Ishikawa (cell line): ENCODE measurements around the gene TMEM222.

ENCODE experiments used
- CEBPB ChIP-seq: IDR thresholded peaks from 2 replicates; pipeline ENCODE4 v1.6.1; 2012
- CREB1 ChIP-seq: IDR thresholded peaks from 2 replicates; pipeline ENCODE4 v1.6.1; 2012; ENCODE audit warnings: low read depth
- EGR1 ChIP-seq: IDR thresholded peaks from 2 replicates; pipeline ENCODE4 v1.6.1; 2012
- EP300 ChIP-seq: IDR thresholded peaks from 2 replicates; pipeline ENCODE4 v1.6.1; 2012; ENCODE audit warnings: borderline replicate concordance
- NFIC ChIP-seq: IDR thresholded peaks from 2 replicates; pipeline ENCODE4 v1.6.1; 2012
- RAD21 ChIP-seq: IDR thresholded peaks from 2 replicates; pipeline ENCODE4 v1.6.1; 2012; ENCODE audit warnings: low read depth
- TAF1 ChIP-seq: IDR thresholded peaks from 2 replicates; pipeline ENCODE4 v1.6.1; 2012; ENCODE audit warnings: low read depth, mild to moderate bottlenecking
- YY1 ChIP-seq: IDR thresholded peaks from 2 replicates; pipeline ENCODE4 v1.6.1; 2012; ENCODE audit warnings: low read depth
- ZBTB7A ChIP-seq: IDR thresholded peaks from 2 replicates; pipeline ENCODE4 v1.6.1; 2012; ENCODE audit warnings: low read depth
- TF ChIP-seq, protein P1 (sequence below): IDR thresholded peaks from 2 replicates; pipeline ENCODE4 v1.6.1; 2012
- TF ChIP-seq, protein P2 (sequence below): IDR thresholded peaks from 2 replicates; pipeline ENCODE4 v1.6.1; 2012; ENCODE audit warnings: low read depth, mild to moderate bottlenecking

DNA sequence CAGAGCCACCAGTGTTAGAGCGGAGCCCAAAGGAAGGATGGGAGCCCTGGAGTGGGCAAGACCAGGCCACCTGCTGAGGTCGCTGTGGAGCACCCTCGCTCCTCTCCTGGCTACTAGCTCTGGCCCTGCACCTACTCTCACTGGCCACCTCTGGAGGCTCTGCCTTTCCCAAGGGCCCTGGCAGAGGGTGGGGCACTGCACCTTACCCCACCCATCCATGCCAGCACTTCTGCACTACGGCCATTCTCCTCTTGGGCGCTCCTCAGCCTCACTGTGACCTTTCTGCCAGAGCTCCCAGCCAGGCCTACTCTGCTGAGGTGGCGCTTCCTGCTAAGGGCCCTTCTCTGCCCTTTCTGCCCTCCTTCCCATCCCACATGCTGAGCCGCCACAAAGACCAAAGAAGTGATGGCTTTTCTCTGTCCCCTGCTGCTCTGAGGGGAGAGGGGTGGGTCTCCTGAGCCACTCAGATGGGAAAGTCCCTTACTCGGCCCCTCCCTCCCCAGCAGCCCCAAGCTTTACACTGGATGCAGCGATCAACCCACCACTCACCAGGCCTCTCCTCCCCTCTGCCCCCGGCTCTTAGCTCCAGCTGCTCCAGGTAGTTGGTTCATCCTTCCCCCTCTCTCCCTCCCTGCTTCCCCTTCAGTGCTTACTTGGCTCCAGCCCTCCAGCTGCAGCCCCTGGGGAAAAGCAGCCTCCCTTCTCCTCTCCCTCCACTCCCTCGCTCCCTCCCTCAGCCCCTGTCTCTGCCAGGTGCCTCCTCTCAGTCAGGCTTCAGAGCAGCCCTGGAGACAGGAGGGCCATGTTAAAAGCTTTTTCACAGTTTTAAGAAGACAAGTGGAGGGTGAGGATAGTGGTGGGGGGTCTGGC, 14.8 kb upstream of the TMEM222 start:
- TF ChIP-seq NFIC (no peak), CEBPB (no peak), EP300 (no peak), TAF1 (no peak), YY1 (no peak), EGR1 (no peak), CREB1 (no peak), RAD21 (no peak), ZBTB7A (no peak)
- TF ChIP-seq, protein P1, sequence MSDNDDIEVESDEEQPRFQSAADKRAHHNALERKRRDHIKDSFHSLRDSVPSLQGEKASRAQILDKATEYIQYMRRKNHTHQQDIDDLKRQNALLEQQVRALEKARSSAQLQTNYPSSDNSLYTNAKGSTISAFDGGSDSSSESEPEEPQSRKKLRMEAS: no peak
- TF ChIP-seq, protein P2, sequence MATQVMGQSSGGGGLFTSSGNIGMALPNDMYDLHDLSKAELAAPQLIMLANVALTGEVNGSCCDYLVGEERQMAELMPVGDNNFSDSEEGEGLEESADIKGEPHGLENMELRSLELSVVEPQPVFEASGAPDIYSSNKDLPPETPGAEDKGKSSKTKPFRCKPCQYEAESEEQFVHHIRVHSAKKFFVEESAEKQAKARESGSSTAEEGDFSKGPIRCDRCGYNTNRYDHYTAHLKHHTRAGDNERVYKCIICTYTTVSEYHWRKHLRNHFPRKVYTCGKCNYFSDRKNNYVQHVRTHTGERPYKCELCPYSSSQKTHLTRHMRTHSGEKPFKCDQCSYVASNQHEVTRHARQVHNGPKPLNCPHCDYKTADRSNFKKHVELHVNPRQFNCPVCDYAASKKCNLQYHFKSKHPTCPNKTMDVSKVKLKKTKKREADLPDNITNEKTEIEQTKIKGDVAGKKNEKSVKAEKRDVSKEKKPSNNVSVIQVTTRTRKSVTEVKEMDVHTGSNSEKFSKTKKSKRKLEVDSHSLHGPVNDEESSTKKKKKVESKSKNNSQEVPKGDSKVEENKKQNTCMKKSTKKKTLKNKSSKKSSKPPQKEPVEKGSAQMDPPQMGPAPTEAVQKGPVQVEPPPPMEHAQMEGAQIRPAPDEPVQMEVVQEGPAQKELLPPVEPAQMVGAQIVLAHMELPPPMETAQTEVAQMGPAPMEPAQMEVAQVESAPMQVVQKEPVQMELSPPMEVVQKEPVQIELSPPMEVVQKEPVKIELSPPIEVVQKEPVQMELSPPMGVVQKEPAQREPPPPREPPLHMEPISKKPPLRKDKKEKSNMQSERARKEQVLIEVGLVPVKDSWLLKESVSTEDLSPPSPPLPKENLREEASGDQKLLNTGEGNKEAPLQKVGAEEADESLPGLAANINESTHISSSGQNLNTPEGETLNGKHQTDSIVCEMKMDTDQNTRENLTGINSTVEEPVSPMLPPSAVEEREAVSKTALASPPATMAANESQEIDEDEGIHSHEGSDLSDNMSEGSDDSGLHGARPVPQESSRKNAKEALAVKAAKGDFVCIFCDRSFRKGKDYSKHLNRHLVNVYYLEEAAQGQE: no peak
